Kidney glomerular epithelial cell (primary cell): Measurements from ENCODE around the gene PLEKHA1.

Experiments
- DNase-seq: peaks from one replicate; lab custom pipeline; 2025; lab: John Stamatoyannopoulos, UW

PLEKHA1 gene

DNA sequence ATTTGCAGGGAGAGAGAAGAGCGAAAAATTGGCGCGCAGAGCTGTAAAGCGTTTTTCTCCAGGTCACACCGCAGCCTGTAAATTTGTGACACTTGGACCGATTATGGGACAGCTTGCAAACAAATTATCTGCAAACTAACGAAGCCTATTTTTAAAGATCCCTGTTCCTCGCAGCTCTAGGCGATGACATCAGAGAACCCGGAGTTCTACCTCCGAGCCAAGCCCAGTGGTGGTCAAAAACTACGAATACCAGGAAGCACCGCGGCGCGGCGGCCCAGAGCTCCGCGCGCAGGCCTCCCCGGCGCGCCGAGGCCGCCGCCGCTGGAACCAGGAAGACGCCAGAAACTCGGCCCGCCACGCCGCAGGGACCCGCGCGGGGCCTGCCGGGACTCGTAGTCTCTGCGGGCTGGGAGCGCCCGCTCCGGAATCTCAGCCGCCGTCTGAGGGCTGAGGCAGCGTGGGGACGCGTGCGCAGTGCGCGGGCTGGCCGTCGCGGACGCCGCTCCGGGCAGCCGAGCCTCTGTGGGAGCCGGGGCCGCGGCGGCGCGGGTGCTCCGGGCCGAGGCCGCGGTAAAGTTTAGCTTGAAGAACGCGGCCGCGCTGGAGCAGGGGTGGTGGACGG, at the start of gene PLEKHA1:
Gene PLEKHA1 (plus strand): TSS at position 472 of the 622 bp plus-strand sequence. CDS start 18,493 bp downstream, outside the sequence.
- peak; percentile 91 for DNase-seq

DNA sequence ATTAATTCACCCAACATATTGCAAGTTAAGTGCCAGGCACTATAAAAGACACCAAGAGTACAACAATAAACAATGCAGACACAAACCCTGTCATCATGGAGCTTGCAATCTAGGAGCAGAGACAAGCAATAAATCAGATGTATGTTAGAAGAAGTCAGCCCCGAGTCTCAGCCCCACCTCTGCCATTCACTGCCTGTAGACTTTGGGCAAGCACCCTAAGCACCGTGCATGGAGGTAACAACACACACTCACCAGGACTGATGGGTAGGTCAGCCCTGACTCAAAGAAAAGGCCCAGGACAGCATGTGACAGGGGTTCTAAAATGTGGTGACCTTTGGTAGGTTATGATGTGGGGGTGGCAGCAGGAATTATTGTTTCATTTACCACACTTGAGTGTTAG, 49.3 kb upstream of the PLEKHA1 start:
- no peak for DNase-seq

DNA sequence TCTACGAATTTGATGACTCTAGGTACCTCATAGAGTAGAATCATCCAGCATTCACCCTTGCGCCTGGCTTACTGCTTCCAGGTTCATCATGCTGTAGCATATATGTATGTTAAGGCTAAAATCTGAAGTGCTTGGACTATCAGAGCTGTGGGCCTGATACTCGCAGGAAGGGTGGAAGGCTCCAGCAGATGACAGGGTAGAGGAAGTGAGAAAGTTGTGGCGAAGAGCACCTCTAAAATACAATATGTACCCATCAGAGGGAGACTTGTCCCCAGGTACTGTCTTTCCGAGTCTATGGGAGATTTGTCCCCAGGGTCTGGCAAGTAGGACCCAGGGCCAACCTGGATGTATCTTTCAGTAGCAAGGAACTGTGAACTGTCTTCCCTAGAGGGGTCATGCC, 48.1 kb upstream of the PLEKHA1 start:
- DNase-seq, result no peak

DNA sequence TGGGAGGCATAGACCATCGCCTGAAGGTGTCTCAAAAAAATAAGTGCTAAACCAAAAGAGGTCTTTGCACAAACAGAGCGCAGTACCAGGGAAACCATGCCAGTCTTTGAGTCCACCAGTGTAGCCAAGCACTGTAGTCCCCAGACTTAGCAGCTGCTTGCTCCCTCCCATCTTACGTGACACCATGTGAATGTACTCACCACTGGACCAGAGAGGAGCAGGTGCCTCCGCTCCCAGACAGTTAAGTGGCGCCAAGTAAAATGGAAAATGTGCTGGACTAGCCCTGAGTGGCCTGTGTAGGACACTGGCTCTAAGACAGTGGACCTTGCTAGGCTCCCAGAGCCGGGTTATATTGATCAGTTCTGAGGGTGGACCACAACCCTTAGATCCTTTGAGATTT, 47.7 kb upstream of the PLEKHA1 start:
- no peak for DNase-seq

DNA sequence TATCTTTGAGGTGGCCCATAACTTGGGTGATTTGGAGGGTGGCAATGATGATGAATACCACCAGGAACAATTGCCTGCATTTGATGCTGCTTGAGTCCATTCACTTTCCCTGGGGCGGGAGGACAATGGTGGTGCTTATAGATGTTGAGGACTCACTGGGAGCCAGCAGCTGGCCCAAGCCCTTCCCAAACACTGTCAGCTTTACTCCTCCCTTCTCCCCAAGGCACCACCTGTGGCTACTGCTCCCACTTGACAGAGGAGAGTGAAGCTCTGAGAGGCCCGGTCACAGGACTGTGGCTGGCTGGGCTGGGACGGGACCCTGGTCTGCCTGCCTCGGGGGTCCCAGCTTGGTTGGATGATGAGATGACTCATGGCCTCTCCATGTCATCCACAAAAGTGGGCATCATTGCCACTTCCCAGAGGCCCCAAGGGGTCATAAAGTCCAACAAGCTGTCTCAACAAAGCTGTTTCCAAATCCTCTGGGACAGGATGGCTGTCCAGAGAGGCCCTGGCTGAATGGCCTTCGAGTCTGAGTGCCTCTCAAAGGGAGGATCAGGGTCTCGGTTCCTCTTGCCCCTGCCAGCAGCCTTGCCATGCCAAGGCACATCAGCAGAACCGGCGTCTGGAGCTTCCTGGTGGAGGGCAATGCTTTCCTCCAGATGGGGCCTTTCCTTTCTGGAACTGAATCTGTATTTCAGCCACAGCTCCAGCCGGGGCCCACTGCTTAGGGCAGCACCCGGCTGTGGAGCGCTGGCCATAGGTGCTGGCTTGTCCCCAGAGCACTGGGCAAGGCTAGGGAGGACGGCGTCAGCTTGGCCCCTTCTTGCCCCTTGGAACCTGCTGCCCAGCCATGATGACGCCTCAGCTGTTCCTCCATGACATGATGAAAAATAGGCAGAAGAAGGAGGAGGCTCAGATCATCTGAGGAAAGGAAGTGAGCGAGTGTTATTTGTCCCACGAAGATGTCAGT, 47.0 kb upstream of the PLEKHA1 start:
- DNase-seq, result no peak

DNA sequence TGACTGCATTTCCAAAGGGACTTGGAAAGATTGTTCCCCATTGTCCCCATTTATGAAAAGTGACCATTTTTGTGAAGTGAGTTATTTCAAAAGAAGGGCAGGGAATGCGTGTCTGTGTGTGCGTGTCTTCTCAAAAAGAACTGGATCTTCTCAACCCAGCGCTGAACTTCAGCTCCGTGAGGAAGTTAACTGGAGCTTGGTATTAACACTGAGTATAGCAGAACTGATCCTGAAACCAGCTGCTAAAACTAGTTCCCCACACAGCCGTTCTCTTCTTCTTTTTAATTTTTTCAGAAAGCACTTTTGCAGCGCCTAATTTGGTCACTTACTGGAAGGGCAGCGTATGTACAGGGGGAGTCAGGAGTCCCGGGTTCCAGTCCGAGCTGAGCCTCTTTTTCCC, 45.8 kb upstream of the PLEKHA1 start:
- no peak for DNase-seq

DNA sequence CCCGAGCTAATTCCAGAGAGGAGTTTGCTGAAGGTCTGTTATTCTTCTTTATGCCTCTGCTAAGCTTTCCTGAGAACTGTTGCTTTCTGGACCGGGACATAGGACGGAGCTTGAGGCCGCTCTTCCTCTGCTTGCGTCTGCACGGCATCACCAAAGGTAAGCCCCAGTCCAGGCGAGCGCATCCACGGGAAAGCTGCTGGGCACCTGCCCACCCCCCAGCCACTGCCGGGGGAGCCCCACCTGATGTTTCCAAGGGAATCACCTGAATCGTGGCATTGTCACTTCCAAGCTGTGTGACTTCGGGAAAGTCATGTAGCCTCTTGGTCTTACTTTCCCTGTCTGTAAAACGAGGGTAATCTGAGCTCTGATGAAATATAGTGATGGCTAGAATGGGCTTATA, 45.1 kb upstream of the PLEKHA1 start:
- no peak for DNase-seq

DNA sequence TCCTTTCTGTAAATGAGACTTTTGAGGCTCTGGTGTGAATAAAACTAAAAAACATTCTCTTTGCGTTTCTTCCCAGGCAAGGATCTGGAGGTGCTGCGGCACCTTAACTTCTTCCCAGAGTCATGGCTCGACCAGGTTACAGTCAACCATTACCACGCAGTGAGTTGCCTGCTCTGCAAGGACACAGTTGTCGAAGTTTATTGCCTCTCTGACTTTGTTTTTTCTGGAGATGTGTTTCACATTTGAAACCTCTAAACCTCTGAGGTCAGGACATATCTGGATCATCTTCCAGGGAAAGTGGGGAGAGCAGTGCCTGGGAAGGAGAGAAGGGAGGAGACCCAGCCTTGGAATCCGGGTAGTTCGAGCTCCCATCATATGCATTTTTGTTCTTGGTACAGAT, 43.4 kb upstream of the PLEKHA1 start:
- DNase-seq, result no peak

DNA sequence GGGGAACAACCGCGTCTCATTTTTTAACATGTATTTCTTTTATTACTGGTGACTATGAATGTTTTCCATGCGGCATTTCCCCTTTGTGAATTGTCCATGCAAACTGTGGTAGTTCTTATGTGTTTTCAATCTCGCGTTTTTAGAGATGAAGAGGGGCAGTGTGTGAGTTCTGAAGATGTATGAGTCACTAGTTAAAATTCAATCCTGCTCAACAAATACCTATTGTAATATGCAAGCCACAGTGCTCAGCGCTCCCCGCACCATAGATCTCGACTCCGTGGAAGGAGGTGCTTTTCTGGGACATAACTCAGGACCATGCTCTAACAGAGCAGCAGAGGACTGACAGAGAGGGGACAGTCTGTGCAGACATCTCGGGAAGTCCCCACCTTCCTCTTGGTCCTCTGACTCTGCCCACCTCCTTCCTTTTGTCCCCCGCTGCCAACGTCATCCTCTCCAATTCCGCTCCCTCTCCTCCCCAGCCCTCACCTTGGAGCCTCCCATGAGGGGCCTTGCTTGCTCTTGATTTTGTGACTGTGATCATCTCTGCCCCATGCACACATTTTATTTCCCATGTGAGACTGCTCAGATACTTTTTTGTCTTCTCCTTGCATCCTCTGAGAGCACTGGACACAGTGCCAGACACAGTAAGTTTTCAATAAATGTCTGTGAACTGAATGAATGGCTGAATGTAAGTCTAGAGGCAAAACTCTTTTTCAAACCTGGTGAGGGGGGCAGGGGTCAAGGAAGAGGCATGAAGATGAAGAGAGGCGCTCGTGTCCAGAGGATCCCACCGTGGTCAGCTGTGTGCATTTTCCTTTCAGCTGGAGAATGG, 42.7 kb upstream of the PLEKHA1 start:
- DNase-seq, result peak; percentile 90

DNA sequence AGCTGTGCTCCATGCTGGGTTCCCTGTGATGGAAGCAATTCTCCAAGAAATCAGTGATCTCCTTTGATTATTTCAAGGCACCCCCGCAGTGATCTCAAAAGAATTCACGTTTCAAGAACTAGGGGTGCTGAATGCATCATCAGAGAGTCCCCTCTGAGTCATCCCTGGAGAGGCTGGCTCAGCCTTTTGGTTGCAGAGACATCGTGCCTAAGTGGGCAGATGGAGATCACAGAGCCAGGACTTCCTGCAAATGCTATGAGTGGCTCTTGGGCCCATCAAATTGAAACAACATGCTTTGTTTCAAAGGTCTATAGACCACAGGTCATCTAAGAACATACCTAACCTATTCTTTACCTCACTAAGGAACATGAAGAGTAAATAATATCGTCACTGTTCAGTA, 41.5 kb upstream of the PLEKHA1 start:
- DNase-seq, result no peak

DNA sequence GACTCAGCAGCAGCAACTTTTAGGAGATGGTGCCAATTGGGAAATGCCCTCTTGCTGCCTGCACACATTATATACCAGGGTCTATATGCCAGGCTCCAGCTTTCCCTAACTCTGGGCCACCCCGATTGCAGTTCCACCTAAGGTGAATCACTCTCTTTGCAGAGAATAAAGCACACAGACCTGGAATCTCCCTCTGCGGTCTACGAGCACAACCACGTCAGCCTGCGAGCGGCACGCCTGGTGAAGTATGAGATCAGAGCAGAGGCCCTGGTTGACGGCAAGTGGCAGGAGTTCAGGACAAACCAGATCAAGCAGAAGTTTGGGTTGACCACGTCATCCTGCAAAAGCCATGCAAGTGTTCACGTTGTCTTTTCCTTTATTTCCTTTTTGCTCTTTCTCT, 38.2 kb upstream of the PLEKHA1 start:
- DNase-seq, result peak; percentile 3

DNA sequence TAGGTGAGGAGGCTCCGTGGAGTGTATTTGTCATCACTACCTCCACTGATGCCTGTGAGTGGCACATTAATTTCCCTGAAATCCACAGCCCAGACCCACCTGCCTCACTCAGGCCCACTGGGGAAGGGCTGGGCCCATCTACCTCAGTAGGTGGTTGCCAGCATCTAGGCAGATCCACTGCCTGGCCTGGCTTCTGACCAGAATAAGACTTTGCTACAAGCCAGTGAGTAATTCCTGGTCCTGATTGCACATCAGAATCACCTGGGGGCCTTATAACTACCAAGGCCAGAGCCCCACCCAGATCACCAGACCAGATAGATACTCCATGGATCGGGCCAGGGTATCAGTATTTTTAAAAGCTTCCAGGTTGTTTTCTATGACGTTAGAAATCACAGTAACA, 37.5 kb upstream of the PLEKHA1 start:
- DNase-seq, result no peak

DNA sequence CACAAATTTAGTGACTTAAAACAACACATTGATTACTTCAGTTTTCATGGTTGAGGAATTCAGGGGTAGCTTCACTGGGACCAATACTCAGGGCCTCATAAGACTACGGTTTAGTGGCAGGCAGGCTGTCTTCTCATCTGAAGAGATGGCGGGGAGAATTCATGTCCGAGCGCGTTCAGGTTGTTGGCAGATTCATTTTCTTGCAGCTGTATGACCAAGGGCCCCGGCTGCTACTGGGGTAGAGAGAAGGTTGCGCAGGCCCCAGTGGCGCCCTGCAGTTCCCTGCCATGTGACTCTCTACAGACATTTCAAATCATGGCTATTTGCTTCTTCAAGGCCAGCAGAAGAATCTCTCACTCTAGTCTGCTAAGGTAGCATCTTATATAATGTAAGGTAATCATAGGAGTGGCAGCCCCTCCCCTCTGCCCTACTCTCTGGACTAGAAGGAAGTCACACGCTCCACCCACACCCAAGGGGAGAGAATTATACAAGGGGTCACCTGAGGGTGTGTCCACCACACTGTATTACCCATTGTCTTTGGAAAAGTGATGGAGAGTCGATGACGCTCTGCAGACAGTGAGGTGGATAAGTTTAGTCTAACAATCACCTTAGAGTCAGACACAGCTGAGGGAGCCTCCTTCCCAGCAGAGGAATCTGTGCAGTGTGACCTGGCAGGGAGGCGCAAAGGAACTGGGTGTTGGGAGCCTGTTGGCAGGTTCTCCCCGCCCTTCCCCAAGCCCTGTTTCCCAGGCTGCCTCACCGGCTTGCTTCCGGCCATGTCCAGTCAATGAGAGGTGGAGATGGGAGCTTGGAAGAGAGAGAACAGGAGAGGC, 35.7 kb upstream of the PLEKHA1 start:
- DNase-seq, result no peak

DNA sequence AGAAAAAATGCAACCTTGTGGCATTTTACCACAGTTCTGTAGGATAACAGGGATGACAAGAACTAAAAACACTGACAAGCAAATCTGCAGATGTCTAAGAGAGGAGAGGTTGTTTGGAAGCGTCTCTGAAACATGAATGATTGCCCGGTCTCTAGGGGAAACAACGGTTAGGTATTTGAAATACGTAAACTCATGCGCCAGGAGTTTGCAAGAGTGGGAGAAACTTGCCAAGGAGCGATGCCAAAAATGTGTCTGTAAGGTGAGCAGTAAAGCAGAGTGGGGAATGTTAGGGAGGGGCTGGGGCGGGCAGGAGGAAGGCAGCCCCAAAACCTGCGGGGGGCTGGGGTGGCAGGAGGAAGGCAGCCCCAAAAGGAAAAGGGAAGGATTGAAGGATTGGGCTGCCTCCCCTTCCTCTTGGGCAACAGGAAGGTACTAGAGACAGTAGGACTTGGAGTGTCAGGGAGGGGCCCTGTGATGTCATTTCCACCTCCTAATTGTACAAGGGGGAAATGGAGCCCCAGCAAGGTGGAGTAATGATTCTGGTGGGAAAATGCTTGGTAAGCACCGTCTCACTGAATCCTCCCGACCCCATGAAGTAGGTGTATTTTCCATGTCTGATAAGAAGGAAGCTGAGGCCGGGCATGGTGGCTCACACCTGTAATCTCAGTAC, 33.2 kb upstream of the PLEKHA1 start:
- peak; percentile 41 for DNase-seq

DNA sequence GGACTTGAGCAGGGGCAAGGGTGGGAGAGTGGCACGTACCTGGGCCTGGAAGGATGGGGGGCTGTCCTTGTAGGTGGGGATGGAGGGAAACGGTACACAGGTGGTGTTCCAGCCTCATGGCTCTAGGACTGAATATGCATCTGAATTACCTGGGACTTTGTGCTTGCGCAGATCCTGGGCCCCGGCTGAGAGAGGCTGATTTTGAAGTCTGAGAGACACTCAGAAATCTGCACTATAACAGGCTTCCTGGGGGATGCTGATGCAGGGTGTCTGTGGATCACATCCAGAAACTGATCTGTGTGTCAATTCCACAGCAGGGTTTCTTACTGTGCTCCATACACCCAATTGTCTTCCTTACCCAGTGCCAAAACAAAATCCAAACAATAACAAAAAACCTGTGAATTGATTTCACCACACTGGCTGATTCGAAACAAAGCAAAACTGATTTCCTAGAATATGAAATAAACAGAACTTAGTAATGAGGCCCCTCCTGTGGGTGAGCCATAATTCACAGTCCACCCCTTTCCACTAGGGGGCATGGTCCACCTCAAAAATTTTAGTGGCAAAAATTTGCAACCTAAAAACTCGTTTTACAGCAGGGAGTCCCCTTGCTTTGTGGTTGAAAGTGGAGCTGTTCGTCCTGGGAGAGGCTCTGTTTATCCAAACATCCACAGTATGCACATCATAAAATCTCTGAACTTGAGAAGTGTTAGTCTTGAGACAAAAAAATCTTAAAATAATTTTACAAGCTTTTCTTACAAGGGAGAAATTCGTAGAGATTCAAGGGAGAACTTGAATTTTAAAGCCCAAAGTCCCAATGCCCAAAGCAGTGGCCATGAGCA, 32.0 kb upstream of the PLEKHA1 start:
- peak; percentile 19 for DNase-seq

DNA sequence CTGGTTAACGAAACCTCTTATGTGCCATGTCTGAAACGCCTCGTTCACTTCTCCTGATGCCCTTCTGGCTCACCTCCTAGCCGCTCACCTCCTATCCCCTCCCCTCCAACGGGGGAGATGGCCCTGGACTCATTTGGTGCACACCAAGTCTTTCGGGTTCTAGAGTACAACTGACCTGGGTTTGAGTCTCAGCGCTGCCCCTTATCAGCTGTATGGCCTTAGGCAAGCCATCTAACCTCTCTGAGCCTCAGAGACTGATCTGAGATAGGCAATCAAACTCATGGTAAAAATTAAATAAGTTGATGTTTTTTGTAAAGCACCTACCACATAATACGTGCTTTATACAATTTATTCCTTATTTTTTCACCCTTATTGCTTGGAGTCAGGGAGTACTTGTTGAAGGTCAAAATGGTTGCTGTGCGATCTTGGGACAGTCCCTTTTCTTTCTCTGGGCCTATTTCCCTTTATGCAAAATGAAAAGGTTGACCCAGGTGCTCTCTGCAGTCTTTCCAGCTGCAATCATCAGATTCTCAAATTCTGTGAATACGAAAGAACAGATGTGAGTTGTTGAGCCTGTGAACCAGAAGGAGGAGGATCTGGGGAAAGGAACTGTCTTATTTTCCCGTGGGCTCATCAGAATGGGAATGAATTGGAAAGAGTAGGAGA, 31.2 kb upstream of the PLEKHA1 start:
- no peak for DNase-seq

DNA sequence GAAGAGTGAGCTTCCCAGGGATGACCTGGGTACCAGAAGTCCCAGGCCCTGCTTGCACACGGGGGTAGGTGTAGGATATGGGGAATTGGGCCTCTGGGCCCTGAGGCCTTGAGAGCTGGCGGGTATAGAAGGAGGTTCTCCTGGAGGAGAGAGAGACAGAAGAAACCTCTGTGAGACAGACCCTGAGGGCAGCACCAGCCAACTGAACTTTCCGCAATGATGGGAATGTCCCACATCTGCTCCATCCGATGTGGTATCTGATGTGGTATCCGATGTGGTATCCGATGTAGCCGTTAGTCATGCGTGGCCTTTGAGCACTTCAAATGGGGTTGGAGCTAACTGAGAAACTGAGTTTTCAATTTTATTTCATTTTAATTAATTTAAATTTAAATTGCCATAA, 30.6 kb upstream of the PLEKHA1 start:
- DNase-seq, result no peak

DNA sequence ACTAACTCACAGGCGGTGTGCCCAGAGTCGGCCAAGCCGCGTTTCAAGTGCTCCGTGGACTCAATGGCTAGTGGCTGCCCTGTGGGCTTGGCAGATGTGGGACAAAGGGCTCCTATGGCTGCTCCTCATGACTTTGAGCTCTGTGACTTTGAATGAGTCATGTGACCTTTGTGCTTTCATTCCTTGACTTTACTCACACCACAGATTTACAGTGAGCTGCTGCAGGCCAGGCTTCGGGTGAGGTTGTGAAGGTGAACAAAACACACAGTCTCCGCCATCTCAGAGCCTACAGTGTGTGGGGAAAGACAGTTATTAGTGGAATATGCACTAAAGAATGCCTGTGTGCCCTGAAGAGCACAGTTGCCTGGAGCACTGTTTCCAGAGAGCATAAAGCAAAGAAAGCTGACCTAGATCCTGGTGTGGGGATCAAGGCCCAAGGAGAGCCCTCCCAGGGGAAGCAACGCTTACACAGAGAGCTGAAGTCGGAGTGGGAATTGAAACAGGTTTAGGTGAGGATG, 29.7 kb upstream of the PLEKHA1 start:
- peak; percentile 32 for DNase-seq

DNA sequence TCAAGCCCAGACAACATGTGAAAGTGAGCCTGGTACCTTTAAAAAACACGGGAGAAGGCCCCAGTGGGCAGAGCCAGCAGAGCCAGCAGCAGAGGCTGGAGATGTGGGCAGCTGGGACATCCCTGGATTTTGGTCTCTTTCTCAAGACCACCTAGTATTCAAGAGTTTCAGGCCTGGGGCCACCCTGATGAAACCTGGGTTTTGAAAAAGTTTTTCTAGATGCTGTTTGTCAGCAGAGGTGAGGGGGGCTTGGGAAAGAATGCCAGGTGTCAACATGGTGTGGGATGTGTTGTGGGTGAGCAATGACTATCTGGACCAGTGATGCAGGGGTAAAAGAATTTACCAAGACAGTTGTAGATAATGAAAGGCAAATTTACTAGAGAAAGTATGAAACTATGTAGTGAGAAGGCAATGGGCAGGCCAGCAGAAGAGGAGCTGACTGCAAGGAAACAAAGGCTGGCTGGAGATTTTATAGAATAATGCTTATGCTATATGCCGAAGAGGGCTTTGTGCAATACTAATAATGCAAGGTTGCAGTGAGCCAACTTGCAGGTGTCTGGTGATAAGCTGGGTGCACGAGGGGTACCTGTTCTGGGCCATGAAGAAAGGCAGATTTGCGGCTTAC, 28.1 kb upstream of the PLEKHA1 start:
- no peak for DNase-seq
